ENCODE results near the gene MRPS30.

DNA sequence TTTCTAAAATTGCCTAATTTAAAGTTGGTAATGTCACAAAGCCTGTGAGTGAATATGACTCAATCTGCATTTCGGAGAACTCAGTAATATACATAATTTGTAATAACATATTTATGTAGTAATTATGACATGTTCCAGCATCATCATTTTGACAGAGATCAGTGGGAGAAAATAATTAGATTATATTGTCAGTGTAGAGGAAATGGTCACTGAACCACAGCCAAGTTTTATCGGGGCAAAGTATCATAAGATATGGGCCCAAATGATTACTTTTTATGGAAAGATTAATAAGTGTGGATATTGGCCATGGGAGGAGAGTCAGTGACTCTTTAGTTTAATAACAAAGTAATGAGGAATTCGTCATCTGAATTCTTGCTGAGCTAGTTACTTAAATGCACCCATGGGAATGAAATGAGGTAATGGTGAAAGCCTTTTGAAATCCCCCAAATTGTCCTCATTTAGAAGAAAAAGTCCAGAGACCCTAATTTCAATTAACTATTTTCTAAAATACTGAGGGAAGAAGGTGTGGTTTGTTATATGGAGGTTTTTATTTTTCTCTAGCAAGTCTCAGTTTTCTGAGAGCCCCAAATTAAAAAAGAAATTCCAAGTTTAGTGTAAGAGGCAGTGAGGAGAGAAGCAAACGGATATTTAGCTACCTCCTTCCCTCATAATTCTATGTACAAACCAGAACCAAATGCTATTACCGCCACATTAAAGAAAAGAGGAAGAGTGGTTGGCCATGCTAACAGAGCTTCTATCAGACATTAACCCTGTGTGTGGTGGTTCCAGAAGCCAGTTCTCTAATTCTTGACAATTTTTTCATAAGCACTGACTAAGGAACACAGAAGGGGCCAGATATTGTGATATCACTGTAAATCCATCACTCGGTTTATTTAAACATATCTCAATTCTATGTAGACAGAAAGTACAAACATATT, 37.7 kb upstream of the MRPS30 start:
- TF ChIP-seq CTCF (IDR thresholded peaks at IDR 0.05) (no peak), POLR2A (IDR thresholded peaks at IDR 0.05) (no peak)

Measured in heart left ventricle (tissue), 13 donors.